Kidney (tissue), 14 donors: ENCODE results near the gene ETS1. TPM values are rescaled to one million over a fixed set of nuclear protein-coding genes. Genes with fewer than 3 reads are reported as not detected.
A peak's percentile ranks its signal among the peaks of the same experiment; 100 is the strongest.

Experiments used
- DNase-seq, 5 donors: peaks; one replicate each; pipeline ENCODE4 v3.0.0-alpha.2; 2013 to 2020
- FAIRE-seq: peaks from 2 replicates; lab custom pipeline; 2012; peaks lifted over from hg19 to GRCh38; lab: Jason Lieb, UNC
- H3K27ac ChIP-seq, 2 donors: one replicate each; pipeline ENCODE4 v1.7.0; 2013; ENCODE audit warnings: low read depth in 2 of 2, low read length in 2 of 2, inconsistent platforms in 1 of 2
- H3K27me3 ChIP-seq: one replicate; pipeline ENCODE4 v1.7.1; 2013; ENCODE audit warnings: low read length, inconsistent platforms; ENCODE audit not compliant: control insufficient read depth, insufficient read depth
- H3K36me3 ChIP-seq, 3 donors: one replicate each; pipeline versions ENCODE4 v1.7.0 to v1.7.1; 2013; ENCODE audit warnings: low read length in 3 of 3, control low read depth in 1 of 3, inconsistent platforms in 1 of 3; ENCODE audit not compliant: insufficient read depth in 3 of 3, control insufficient read depth in 2 of 3
- H3K4me1 ChIP-seq, 3 donors: one replicate each; pipeline versions ENCODE4 v1.7.0 to v1.7.1; 2013; ENCODE audit warnings: low read length in 3 of 3, inconsistent platforms in 1 of 3, low read depth in 1 of 3; ENCODE audit not compliant: control insufficient read depth in 2 of 3, insufficient read depth in 2 of 3
- H3K4me3 ChIP-seq, 3 donors: one replicate each; pipeline versions ENCODE4 v1.7.0 to v1.8.1; 2013; ENCODE audit warnings: low read length in 3 of 3, control low read depth in 1 of 3, inconsistent platforms in 1 of 3
- H3K9ac ChIP-seq, 3 donors: one replicate each; pipeline versions ENCODE4 v1.7.0 to v1.7.1; 2013; ENCODE audit warnings: low read length in 3 of 3, control low read depth in 1 of 3, inconsistent platforms in 1 of 3
- H3K9me3 ChIP-seq, 3 donors: one replicate each; pipeline versions ENCODE4 v1.7.0 to v1.7.1; 2013; ENCODE audit warnings: low read length in 3 of 3, control low read depth in 1 of 3, inconsistent platforms in 1 of 3; ENCODE audit not compliant: control insufficient read depth in 2 of 3, insufficient read depth in 1 of 3
- CTCF ChIP-seq: IDR thresholded peaks from 3 replicates; pipeline ENCODE4 v1.5.1; 2012; ENCODE audit warnings: mild to moderate bottlenecking, moderate library complexity, borderline replicate concordance; ENCODE audit not compliant: insufficient read depth; ENCODE audit errors: extremely low read depth
- intact Hi-C: fragments of 100-400 bp; cut with DNase I; formaldehyde crosslinking; loops from one replicate; pipeline ENCODE4 v1.11.1; 2022
- polyA plus RNA-seq: library from polyadenylated mRNA; stranded (reverse); fragments of 350-450 nt; fragmentation: Illumina TruSeq; extraction: RNeasy Lipid Tissue Mini Kit (QIAGEN cat#74804); gene quantifications from one replicate; pipeline ENCODE4 v1.2.3, GENCODE V29; 2014; ENCODE audit warnings: low read depth, low replicate concordance; ENCODE audit not compliant: insufficient read depth
- total RNA-seq: library from RNA; stranded (reverse); fragmentation: NEBNext Ultra II Directional; extraction: Animal tissue kit (Norgen Biotek cat#: 25700); gene quantifications from one replicate; pipeline ENCODE4 v1.2.1, GENCODE V29; 2021
- donor health status: control.
- donor health status: control.
- donor health status: control.
- donor health status: control.
- donor health status: control.
- donor health status: DM: yes; HTN: yes; CAD: no.
- donor health status: Normal renal cell carcinoma (clear cell type).

ETS1 gene
- total and polyA plus RNA-seq, 2 donors from 2014 or later: 23.5 to 124 TPM

- H3K36me3 ChIP-seq: no peaks in the 10 kb centered on the region
- H3K4me3 ChIP-seq: no peak overlapping the region
- no peaks in the 10 kb centered on the region for H3K9me3 ChIP-seq
- no peak overlapping the region for H3K27ac ChIP-seq
- TF ChIP-seq CTCF: no peak
- H3K4me1 ChIP-seq: peaks cover 0 to 11% (median 3%) of the 10 kb centered on the region in 3 donors
- DNase-seq (no peak), FAIRE-seq (no peak)
- no peak overlapping the region for H3K9ac ChIP-seq
- intact Hi-C loops: no loop called here
- no peaks in the 10 kb centered on the region for H3K27me3 ChIP-seq
Observed at GRCh38 chr11:128614026-128614425, 26.7 kb upstream of the ETS1 start.

- H3K4me1 ChIP-seq: peaks cover 0 to 11% (median 3%) of the 10 kb centered on the region in 3 donors
- TF ChIP-seq CTCF: no peak
- DNase-seq (no peak), FAIRE-seq (no peak)
- H3K36me3 ChIP-seq: no peaks in the 10 kb centered on the region
- intact Hi-C loops: no loop called here
- no peaks in the 10 kb centered on the region for H3K9me3 ChIP-seq
- H3K27ac ChIP-seq: no peak overlapping the region
- no peaks in the 10 kb centered on the region for H3K27me3 ChIP-seq
- H3K4me3 ChIP-seq: no peak overlapping the region
- no peak overlapping the region for H3K9ac ChIP-seq
Observed at GRCh38 chr11:128613300-128613995, 26.1 kb upstream of the ETS1 start.

GRCh38 chr11:128610721-128611617 is 23.6 kb upstream of the ETS1 start:
- Histone ChIP-seq H3K4me1 (peaks cover 0 to 11% (median 3%) of the 10 kb centered on the region in 3 donors), H3K4me3 (no peak overlapping the region), H3K27ac (peak overlapping the region in 1 of 2 donors; percentile 52), H3K27me3 (no peaks in the 10 kb centered on the region), H3K9me3 (no peaks in the 10 kb centered on the region), H3K9ac (no peak overlapping the region), H3K36me3 (no peaks in the 10 kb centered on the region)
- DNase-seq: peak in 1 of 5 donors; percentile 77
- no peak for TF ChIP-seq CTCF
- FAIRE-seq: no peak
- intact Hi-C loops: no loop called here
